ENCODE data around the gene ZNF605.
"Not testable (repeated sequence)": the region's sequence is repeated elsewhere in the genome, so short reads cannot be mapped to it uniquely, and the experiment has no call there.

ZNF605 gene

GRCh38 chr12:132950844-132951535, 5.1 kb downstream of the ZNF605 start:
- H3K4me3 ChIP-seq (ENCODE audit: low read depth, low read length), result no peak overlapping the region
- no peak for DNase-seq (ENCODE audit: low read depth)

DNA sequence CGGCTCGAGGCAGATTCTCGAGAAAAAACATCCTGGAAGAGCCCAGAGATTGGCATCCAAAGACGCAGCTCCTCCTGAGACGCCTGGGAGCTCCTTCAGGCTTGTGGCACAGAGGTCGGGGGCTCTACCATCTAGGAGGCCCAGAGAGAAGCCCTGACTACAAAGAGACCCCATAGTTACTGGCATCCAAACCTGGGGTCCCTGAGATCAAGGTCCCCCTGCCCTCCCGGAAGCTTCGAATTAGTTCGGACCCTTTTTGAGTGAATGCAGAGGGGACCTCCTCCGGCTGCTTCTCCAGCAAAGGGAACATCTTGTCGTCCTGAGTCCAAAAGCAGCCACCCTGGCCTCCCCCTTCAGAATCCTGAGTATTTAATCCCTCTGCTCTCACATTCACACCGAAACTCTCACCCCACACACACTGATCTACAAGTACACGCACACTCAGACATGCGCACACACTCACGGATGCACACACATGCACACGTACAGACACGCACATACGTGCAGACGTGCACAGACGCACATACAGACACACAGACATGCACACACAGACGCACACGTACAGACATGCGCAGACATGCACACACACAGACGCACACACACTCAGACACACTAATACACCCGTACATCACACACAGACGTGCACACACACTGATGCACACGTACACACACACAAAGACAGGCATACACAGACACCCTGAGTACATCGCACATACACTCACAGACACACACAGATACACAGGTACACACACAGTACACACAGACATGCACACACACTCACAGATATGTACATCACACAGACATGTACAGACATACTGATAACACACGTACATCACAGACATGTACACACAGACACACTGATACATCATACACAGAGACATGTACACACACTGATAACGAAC, 5.9 kb downstream of the ZNF605 start:
- no peak overlapping the region for H3K4me3 ChIP-seq (ENCODE audit: low read depth, low read length)
- DNase-seq (ENCODE audit: low read depth), result no peak

DNA sequence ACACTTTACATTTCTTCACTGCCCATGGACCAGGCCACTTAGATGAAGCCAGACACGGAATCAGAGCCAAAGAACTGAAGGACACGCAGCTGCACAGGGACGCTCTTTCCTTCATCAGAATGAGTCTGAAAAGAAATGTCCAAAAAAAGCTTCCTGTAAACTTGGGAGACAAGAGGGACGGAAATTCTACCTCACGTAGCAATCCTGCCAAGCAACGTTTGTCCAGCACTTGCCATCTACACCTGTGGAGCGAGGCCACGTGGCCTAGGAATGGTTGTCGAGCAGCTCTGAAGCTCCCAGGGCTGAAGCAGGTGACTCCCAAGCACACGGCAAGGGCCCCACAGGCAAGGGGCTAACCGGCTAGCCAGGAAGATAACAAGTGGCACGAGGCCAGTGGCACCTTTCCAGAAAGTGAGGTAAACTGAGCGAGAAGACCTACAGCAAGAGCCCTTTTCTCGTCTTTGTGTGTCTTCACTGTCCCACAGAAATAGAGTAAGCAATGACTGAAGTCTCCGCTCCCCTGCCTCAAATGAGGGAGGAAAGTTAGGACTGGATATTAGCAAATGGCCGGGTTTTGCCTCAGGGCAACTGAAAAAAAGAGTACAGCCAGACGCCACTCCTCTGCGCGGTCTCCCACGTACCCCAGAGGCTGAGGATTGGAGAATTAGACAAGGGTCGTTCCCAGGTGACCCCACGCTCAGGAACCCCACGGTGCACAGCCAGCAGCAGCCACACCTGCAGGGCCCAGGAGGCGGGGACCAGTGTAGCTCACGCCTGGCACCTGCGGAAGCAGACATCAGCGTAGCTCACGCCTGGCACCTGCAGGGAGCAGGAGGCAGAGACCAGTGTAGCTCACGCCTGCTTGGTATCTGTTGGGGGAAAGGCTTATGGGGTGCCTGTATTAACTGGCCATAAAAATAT, 7.7 kb downstream of the ZNF605 start:
- no peak overlapping the region for H3K4me3 ChIP-seq (ENCODE audit: low read depth, low read length)
- DNase-seq (ENCODE audit: low read depth), result no peak

GRCh38 chr12:132946246-132946820, 9.8 kb downstream of the ZNF605 start:
- DNase-seq (ENCODE audit: low read depth), result no peak
- H3K4me3 ChIP-seq (ENCODE audit: low read depth, low read length), result no peak overlapping the region

DNA sequence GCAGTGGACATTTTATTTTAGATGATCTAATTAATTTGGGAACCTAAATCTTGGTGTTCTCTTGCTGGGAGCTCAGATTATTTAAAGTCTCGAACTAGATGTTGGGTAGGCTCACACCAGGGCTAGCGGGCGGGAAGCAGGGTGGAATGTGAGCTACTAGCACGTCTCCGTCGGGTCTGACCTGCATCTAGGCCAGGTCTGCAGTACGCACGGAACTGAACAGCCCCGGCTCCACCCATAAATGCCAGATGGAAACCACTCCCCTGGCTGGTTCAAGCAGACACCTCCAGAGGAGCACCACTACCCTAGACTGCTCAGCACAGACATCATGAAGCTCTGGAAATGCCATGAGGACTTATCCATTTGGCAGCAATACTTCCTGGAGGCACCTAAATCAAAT, 10.3 kb downstream of the ZNF605 start:
- DNase-seq (ENCODE audit: low read depth), result no peak

GRCh38 chr12:132942611-132943010, 13.5 kb downstream of the ZNF605 start:
- H3K4me3 ChIP-seq (ENCODE audit: low read depth, low read length), result no peak overlapping the region
- DNase-seq (ENCODE audit: low read depth), result no peak

More for the DNA sequence above, 10.3 kb downstream of the ZNF605 start:
- H3K4me3 ChIP-seq (ENCODE audit: low read depth, low read length), result no peak overlapping the region

GRCh38 chr12:132941336-132941954, 14.7 kb downstream of the ZNF605 start:
- H3K4me3 ChIP-seq (ENCODE audit: low read depth, low read length), result no peak overlapping the region
- no peak for DNase-seq (ENCODE audit: low read depth)

DNA sequence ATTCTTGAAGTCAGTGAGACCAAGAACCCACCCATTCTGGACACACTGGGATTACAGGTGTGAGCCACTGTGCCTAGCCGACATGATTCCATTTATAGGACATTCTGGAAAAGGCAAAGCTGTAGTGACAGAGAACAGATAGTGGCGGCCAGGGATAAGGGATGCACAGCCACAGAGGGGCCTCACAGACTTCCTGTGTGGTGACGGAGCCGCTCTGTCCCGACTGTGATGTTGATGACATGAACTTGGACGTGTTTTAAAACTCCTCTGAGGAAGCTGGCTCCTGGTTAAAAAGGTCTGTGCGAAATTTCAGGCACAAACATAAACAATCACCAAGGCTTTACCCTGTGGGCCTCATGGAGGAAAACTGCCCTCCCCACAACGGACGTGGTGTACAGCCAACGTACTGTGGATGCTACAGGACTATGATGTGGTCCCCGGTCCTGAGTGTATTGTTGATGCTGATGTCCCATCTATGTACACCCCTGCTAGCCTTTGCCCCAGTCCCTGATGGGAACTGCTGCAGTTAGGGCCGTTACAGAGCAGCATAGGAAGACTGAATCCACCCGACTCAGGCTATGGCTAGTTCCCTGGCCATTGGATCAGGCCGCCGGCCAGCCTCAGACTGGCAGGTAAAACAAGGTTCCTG, 15.9 kb downstream of the ZNF605 start:
- no peak for DNase-seq (ENCODE audit: low read depth)
- H3K4me3 ChIP-seq (ENCODE audit: low read depth, low read length), result no peak overlapping the region

DNA sequence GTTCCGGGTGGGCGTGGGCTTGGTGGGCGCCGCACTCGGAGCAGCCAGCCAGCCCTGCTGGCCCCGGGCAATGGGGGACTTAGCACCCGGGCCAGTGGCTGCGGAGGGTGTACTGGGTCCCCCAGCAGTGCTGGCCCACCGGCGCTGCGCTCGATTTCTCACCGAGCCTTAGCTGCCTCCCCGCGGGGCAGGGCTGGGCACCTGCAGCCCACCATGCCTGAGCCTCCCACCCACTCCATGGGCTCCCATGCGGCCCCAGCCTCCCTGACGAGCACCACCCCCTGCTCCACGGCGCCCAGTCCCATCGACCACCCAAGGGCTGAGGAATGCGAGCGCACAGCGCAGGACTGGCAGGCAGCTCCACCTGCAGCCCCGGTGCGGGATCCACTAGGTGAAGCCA, 17.3 kb downstream of the ZNF605 start:
- not testable (repeated sequence) for DNase-seq (ENCODE audit: low read depth); H3K4me3 ChIP-seq (ENCODE audit: low read depth, low read length)

DNA sequence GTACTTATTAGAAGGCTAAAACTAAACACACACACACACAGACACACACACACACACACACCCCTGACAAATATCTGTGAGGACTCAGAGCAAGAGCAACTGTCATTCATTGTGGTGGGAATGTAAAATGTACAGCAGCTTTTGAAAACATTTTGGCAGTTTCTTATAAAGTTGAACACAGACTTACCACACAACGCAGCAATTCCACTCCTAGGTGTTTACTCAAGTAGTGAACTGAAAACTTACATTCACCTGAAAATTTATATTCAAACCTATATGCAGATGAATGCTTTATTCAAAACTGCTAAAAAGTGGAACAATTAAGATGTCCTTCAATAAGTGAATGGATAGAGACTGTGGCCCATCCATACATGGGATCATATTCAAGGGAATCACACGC, 18.6 kb downstream of the ZNF605 start:
- H3K4me3 ChIP-seq (ENCODE audit: low read depth, low read length), result no peak overlapping the region
- DNase-seq (ENCODE audit: low read depth), result no peak

GRCh38 chr12:132936921-132937320, 19.2 kb downstream of the ZNF605 start:
- not testable (repeated sequence) for DNase-seq (ENCODE audit: low read depth); H3K4me3 ChIP-seq (ENCODE audit: low read depth, low read length)

GRCh38 chr12:132936163-132936562, 19.9 kb downstream of the ZNF605 start:
- no peak overlapping the region for H3K4me3 ChIP-seq (ENCODE audit: low read depth, low read length)
- DNase-seq (ENCODE audit: low read depth), result no peak

GRCh38 chr12:132926415-132926833, 29.7 kb downstream of the ZNF605 start:
- no peak overlapping the region for H3K4me3 ChIP-seq (ENCODE audit: low read depth, low read length)
- DNase-seq (ENCODE audit: low read depth), result no peak

DNA sequence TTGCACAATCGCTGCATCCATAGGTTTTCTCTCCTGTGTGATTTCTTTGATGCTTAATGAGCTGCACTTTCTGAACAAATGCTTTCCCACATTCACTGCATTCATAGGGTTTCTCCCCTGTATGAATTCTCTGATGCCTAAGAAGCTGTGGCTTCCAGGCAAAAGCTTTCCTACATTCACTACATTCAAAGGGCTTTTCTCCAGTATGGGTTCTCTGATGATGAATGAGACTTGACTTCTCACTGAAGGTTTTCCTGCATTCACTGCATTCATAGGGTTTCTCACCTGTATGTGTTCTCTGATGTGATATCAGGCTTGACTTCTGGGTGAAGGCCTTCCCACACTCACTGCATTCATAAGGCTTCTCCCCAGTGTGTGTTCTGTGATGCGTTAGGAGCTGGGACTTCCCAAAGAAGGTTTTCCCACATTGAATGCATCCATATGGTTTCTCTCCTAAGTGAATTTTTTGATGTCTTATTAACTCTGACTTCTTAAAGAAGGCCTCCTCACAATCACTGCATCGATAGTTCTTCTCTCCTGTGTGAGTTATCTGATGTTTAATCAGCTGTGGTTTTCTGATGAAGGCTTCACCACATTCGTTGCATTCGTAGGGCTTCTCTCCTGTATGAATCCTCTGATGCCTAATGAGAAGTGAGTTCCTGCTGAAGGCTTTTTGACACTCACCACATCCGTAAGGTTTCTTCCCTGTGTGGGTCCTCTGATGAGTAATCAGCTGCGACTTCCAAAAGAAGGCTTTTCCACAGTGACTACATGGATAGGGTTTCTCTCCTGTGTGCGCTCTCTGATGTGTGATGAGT, 30.3 kb downstream of the ZNF605 start:
- no peak overlapping the region for H3K4me3 ChIP-seq (ENCODE audit: low read depth, low read length)
- DNase-seq (ENCODE audit: low read depth), result no peak

GRCh38 chr12:132924356-132924755, 31.8 kb downstream of the ZNF605 start:
- no peak overlapping the region for H3K4me3 ChIP-seq (ENCODE audit: low read depth, low read length)
- no peak for DNase-seq (ENCODE audit: low read depth)

- H3K4me3 ChIP-seq (ENCODE audit: low read depth, low read length), result no peak overlapping the region
- DNase-seq (ENCODE audit: low read depth), result no peak
Measured at GRCh38 chr12:132923356-132923909, 32.7 kb downstream of the ZNF605 start.

- H3K4me3 ChIP-seq (ENCODE audit: low read depth, low read length), result no peak overlapping the region
- no peak for DNase-seq (ENCODE audit: low read depth)
Measured at GRCh38 chr12:132922676-132923075, 33.4 kb downstream of the ZNF605 start.

All from skeletal muscle cell (primary cell).